Measurements from ENCODE around the gene SELENON.
A peak's percentile ranks its signal among the peaks of the same experiment; 100 is the strongest.

SELENON gene

GRCh38 chr1:25765136-25765922, 34.7 kb upstream of the SELENON start:
- no peaks in the 10 kb centered on the region for H3K4me1 ChIP-seq
- no peaks in the 10 kb centered on the region for H3K27me3 ChIP-seq (ENCODE audit: low read depth)
- H3K4me3 ChIP-seq = no peak overlapping the region
- H3K9me3 ChIP-seq = no peaks in the 10 kb centered on the region
- no peaks in the 10 kb centered on the region for H3K36me3 ChIP-seq (replicated peaks)
- DNase-seq (ENCODE audit: low spot score in 2 of 2) = no peak
- in situ Hi-C loops (cut with MboI; ENCODE audit: low sequenced_read_pairs) = no loop called here

DNA sequence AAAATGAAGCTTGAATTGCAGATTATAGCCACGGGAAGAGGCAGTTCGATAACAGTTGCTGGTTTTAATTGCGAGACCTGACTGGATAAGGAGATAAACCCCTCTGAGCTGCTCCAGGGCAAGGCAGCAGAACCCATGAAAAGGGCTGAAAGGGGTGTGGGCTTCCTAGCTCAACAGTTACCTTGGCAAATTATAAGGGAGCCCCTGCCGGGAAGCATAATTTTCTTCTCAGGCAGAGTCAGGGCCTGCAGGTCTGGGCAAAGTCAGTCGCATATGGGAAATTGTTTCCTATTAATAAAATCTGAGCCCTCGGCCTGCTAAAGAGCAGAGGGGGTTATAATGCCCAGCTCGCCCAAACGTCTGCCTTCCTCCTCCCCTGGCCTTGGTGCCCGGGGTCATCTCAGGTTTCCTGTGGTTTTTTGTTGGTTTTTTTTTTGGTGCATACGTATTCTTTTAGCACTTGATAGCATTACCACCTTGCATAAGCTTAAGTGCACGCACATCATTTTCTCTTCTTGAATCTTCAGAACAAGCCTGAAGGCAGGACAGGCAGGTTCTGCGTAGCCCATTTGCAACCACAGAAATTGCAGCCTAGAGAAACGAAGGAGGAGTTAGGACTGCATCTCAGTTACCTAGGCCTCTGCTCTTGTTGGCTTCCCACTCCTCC, 33.9 kb upstream of the SELENON start:
- no peak for DNase-seq (ENCODE audit: low spot score in 2 of 2)
- in situ Hi-C loops (cut with MboI; ENCODE audit: low sequenced_read_pairs) = no loop called here
- Histone ChIP-seq H3K27me3 (ENCODE audit: low read depth) (no peaks in the 10 kb centered on the region), H3K36me3 (replicated peaks) (no peaks in the 10 kb centered on the region), H3K4me1 (peaks cover 4% of the 10 kb centered on the region), H3K4me3 (no peak overlapping the region), H3K9me3 (no peaks in the 10 kb centered on the region)

DNA sequence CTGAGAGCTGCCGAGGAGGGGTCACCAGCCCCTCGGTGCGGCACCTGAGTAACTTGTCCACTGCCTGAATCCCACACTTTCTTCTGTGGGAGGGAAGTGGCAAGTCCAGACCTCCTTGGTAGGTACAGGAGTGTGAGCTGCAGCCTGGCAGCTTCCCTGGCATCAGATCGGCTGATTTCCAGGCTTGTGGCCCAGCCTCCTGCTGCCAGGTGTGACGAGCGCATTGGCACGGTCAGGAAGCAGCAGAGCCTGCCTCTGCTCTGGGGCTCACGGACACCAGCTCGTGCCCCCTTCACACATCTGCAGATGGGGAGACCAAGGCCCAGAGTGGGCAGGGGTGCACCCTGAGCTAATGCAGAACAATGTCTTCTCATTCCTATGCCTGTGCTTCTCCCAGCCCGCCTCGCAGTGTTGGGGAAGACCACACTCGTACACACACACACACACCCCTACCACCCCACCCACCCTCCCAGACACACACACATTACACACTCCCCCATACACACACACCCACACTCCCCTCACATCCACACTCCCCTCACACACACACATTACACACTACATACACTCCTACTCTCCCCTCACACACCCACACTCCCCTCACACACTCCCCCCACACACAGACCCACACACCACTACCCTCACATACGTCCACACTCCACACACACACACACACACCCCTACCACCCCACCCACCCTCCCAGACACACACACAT, 33.1 kb upstream of the SELENON start:
- H3K36me3 ChIP-seq (replicated peaks) = no peaks in the 10 kb centered on the region
- in situ Hi-C loops (cut with MboI; ENCODE audit: low sequenced_read_pairs) = no loop called here
- no peak overlapping the region for H3K4me3 ChIP-seq
- no peaks in the 10 kb centered on the region for H3K27me3 ChIP-seq (ENCODE audit: low read depth)
- H3K9me3 ChIP-seq = no peaks in the 10 kb centered on the region
- peaks cover 13% of the 10 kb centered on the region for H3K4me1 ChIP-seq
- no peak for DNase-seq (ENCODE audit: low spot score in 2 of 2)

DNA sequence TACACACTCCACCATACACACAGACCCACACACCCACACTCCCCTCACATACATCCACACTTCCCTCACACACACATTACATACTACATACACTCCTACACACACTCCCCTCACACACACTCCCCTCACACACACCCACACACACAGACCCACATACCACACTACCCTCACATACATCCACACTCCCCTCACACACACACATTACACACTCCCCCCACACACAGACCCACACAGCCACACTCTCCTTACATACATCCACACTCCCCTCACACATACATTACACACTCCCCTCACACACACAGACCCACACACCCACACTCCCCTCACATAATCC, 32.6 kb upstream of the SELENON start:
- DNase-seq (ENCODE audit: low spot score in 2 of 2) = no peak
- peaks cover 14% of the 10 kb centered on the region for H3K4me1 ChIP-seq
- H3K36me3 ChIP-seq (replicated peaks) = no peaks in the 10 kb centered on the region
- no peaks in the 10 kb centered on the region for H3K9me3 ChIP-seq
- in situ Hi-C loops (cut with MboI; ENCODE audit: low sequenced_read_pairs) = no loop called here
- no peak overlapping the region for H3K4me3 ChIP-seq
- H3K27me3 ChIP-seq (ENCODE audit: low read depth) = no peaks in the 10 kb centered on the region

GRCh38 chr1:25768999-25769398, 31.0 kb upstream of the SELENON start:
- Histone ChIP-seq H3K36me3 (replicated peaks) (no peaks in the 10 kb centered on the region), H3K27me3 (ENCODE audit: low read depth) (no peaks in the 10 kb centered on the region), H3K9me3 (no peaks in the 10 kb centered on the region), H3K4me1 (peaks cover 14% of the 10 kb centered on the region), H3K4me3 (no peak overlapping the region)
- in situ Hi-C loops (cut with MboI; ENCODE audit: low sequenced_read_pairs) = no loop called here
- no peak for DNase-seq (ENCODE audit: low spot score in 2 of 2)

DNA sequence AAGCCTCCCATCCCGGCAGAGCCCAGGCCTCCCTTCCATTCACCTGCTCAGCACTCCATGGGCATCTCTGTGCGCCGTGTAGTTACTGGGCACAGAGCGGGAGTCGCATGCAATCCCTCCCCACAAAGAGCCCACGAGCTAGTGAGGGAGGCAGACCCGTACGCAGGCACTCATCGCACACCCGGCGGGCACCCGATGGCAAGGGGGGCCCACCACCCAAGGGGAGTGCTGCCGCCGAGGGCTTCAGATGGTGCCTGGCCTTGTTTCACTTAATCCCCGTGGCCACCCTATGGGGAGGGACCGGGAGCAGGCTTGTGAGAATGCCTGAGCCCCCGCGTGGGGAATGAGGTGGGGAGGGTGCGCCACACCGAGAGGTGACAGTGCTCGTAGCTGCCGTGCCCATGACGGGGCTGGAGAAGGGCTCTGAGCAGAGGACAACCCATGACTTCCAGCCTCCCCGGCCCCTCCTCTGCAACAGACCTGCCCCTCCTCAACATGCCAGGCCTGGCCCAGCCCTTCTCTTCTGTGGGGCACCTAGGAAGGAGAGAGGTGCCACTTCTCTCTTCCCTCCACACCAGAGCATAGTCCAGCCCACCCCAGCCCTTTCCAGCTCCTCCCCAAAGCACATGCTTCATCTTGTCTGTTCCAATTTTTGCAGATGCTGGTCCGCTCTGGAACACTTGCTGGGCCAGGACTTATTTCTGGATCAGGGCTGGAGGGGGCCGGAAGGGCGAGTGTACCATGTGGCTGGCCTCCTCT, 30.2 kb upstream of the SELENON start:
- no peaks in the 10 kb centered on the region for H3K27me3 ChIP-seq (ENCODE audit: low read depth)
- peaks cover 14% of the 10 kb centered on the region for H3K4me1 ChIP-seq
- H3K9me3 ChIP-seq = no peaks in the 10 kb centered on the region
- in situ Hi-C loops (cut with MboI; ENCODE audit: low sequenced_read_pairs) = no loop called here
- no peak for DNase-seq (ENCODE audit: low spot score in 2 of 2)
- no peaks in the 10 kb centered on the region for H3K36me3 ChIP-seq (replicated peaks)
- no peak overlapping the region for H3K4me3 ChIP-seq

DNA sequence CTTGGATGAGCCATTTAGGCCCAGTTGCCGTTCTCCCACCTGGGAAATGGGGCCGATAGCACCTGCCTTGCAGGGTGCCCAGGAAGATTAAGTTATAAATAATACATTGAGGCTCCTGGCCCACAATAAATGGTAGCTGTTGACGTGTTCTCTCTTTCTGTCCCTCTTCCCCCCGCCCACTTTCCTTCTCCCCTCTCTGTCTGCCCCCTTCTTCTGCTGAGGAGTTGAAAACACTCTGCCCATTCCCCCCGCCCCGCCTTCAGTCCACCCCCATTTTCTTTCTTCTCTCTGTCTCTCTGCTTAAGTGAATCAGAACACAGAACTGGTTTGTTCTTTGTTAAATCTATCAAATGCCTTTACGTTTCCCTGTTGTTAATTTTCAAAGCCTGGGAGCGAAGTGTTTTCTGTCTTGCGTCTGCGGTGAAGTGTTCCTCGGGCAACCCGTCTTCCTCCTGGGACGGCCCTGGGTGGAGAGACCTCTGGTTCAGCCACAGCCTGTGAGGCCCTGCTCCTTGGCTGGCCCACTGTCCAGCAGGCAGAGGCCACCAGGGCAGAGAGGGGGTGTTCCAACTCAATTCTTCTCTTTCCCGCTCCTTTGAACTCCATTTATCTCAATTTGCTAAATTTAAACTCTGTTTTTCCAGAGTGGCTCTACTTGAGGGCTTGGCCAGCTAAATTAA, 29.3 kb upstream of the SELENON start:
- peak in 1 of 2 experiments; percentile 29 for DNase-seq (ENCODE audit: low spot score in 2 of 2)
- Histone ChIP-seq H3K27me3 (ENCODE audit: low read depth) (no peaks in the 10 kb centered on the region), H3K9me3 (no peaks in the 10 kb centered on the region), H3K4me1 (peaks cover 14% of the 10 kb centered on the region), H3K4me3 (no peak overlapping the region), H3K36me3 (replicated peaks) (no peaks in the 10 kb centered on the region)
- in situ Hi-C loops (cut with MboI; ENCODE audit: low sequenced_read_pairs) = no loop called here

DNA sequence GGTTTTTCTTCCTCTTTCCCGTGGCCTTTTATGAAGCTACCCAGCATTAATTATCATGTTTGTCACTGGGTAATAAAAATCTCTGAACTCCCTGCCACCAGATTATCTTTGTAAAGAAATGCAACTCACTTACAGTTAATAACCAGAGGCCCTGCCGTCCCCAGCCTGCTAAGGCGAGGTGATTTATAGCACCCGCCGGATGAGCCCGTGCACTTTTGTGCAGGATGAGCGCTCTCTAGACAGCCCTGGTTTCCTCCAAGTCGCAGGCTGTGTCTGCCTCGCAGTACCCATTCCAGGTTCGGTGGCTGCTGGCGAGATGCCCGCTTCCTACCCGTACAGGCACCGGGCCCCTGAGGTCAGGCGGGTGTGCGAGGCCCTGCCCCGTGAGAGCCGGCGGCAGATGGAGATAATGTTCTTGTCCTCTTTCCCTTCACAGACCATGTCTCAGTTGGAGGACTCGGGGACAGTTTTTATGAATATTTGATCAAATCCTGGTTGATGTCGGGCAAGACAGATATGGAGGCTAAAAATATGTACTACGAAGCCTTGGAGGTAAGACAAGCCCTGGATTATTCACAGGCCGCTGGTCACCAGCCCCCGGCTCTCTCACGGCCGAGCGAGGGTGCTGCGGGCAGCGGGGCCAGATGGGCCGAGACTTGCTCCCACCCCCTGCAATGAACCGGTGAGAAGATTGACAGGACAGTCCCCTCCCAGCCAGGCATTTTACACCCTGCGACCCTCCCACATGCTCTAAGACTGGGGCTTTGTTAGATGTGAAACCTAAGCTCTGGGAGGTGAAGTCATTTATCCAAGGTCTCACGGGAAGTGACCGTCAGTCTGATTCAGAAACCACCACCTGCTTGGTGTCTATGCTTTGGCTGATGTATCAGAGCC, 28.5 kb upstream of the SELENON start:
- Histone ChIP-seq H3K27me3 (ENCODE audit: low read depth) (no peaks in the 10 kb centered on the region), H3K4me3 (no peak overlapping the region), H3K36me3 (replicated peaks) (no peaks in the 10 kb centered on the region), H3K9me3 (no peaks in the 10 kb centered on the region), H3K4me1 (peaks cover 14% of the 10 kb centered on the region)
- peak; percentile 79 for DNase-seq (ENCODE audit: low spot score in 2 of 2)
- in situ Hi-C loops (cut with MboI; ENCODE audit: low sequenced_read_pairs) = no loop called here

DNA sequence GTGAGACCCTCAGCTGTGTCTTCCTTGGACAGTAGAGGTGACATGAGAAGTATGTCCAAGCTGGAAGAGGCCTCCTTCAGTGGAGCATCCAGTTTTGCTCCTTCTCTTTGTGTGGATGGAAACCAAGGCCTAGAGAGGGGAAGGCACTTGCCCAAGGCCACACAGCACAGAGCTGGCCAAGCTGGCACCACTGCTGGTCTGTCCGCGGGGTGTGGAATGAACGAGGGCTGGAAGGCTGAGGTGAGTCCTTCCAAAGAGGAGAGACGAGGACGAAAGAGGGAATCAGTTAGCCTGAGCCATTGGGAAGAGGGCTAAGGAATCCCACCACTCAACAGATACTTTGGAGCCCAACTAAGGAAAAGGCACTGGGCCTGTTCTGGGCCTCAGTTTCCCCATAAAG, 27.8 kb upstream of the SELENON start:
- Histone ChIP-seq H3K27me3 (ENCODE audit: low read depth) (no peaks in the 10 kb centered on the region), H3K4me1 (peaks cover 14% of the 10 kb centered on the region), H3K9me3 (no peaks in the 10 kb centered on the region), H3K36me3 (replicated peaks) (no peaks in the 10 kb centered on the region), H3K4me3 (no peak overlapping the region)
- in situ Hi-C loops (cut with MboI; ENCODE audit: low sequenced_read_pairs) = no loop called here
- DNase-seq (ENCODE audit: low spot score in 2 of 2) = no peak

- Histone ChIP-seq H3K4me1 (peaks cover 14% of the 10 kb centered on the region), H3K27me3 (ENCODE audit: low read depth) (no peaks in the 10 kb centered on the region), H3K9me3 (no peaks in the 10 kb centered on the region), H3K4me3 (no peak overlapping the region), H3K36me3 (replicated peaks) (no peaks in the 10 kb centered on the region)
- in situ Hi-C loops (cut with MboI; ENCODE audit: low sequenced_read_pairs) = no loop called here
- DNase-seq (ENCODE audit: low spot score in 2 of 2) = no peak
Measured at GRCh38 chr1:25772692-25773245, 27.2 kb upstream of the SELENON start.

DNA sequence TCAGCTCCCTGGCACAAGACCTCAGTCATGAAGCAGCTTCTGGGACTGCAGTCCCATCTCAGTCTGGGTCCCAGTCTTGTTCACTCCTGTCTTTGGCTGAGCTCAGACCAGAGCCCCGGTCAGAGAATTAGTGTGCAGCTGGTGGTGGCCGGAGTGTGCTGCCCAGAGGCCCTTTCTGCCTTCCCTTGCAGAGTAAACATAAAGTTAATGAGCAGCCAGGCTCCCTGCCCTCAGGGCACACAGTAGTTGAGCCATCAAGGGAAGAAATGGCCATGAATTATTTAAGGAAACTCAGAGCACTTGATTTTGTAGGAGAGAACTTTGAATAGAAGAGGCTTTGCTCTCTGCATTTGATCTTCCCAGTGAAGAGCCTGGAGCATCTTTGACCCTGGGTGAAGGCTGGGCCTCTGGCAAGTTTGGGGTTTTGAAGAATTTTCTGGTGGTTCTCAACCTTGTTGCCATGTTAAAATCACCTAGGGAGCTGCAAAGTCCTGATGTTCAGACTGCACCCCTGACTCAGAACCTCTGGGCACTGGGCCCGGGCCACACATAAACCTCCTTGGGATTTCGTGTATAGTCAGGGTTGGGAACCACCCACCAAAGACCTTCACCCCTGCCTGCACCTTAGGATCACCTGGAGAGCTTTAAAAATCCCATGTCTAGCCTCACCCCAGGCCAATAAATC, 26.4 kb upstream of the SELENON start:
- in situ Hi-C loops (cut with MboI; ENCODE audit: low sequenced_read_pairs) = no loop called here
- Histone ChIP-seq H3K36me3 (replicated peaks) (no peaks in the 10 kb centered on the region), H3K4me1 (peaks cover 14% of the 10 kb centered on the region), H3K9me3 (no peaks in the 10 kb centered on the region), H3K4me3 (no peak overlapping the region), H3K27me3 (ENCODE audit: low read depth) (no peaks in the 10 kb centered on the region)
- peak in 1 of 2 experiments; percentile 45 for DNase-seq (ENCODE audit: low spot score in 2 of 2)

GRCh38 chr1:25774206-25774803, 25.7 kb upstream of the SELENON start:
- no peaks in the 10 kb centered on the region for H3K9me3 ChIP-seq
- in situ Hi-C loops (cut with MboI; ENCODE audit: low sequenced_read_pairs) = no loop called here
- no peak for DNase-seq (ENCODE audit: low spot score in 2 of 2)
- H3K36me3 ChIP-seq (replicated peaks) = no peaks in the 10 kb centered on the region
- H3K4me3 ChIP-seq = no peak overlapping the region
- no peaks in the 10 kb centered on the region for H3K27me3 ChIP-seq (ENCODE audit: low read depth)
- H3K4me1 ChIP-seq = peaks cover 14% of the 10 kb centered on the region
